Neural cell (in vitro differentiated cells): ENCODE data around the gene TSPAN17.

Source experiments
- CTCF ChIP-seq: fragments of 450-650 bp; IDR thresholded peaks from 2 replicates; pipeline ENCODE4 v1.5.1; 2014; ENCODE audit warnings: antibody characterized with exemption, mild to moderate bottlenecking, moderate library complexity; ENCODE audit not compliant: poor library complexity, severe bottlenecking
- EP300 ChIP-seq: fragments of 450-650 bp; conservative IDR thresholded peaks from 2 replicates; pipeline ENCODE4 v1.6.1; 2014; ENCODE audit warnings: antibody characterized with exemption, mild to moderate bottlenecking, moderate library complexity; ENCODE audit not compliant: poor library complexity, severe bottlenecking
- EZH2 ChIP-seq: fragments of 200-600, 300-800 bp; shearing (Covaris generic), sonication (generic); IDR thresholded peaks from 2 replicates; pipeline ENCODE4 v1.6.1; 2014; ENCODE audit warnings: antibody characterized with exemption, low read length, borderline replicate concordance, mild to moderate bottlenecking; ENCODE audit not compliant: insufficient read depth, poor library complexity, severe bottlenecking
- MXI1 ChIP-seq: fragments of 450-650 bp; conservative IDR thresholded peaks from 2 replicates; pipeline ENCODE4 v1.6.1; 2014; ENCODE audit warnings: antibody characterized with exemption, mild to moderate bottlenecking; ENCODE audit not compliant: poor library complexity, severe bottlenecking
- POLR2AphosphoS5 ChIP-seq: IDR thresholded peaks from 2 replicates; pipeline ENCODE4 v1.6.1; 2012
- RAD21 ChIP-seq: fragments of 450-650 bp; conservative IDR thresholded peaks from 2 replicates; pipeline ENCODE4 v1.6.1; 2014; ENCODE audit warnings: antibody characterized with exemption, mild to moderate bottlenecking, moderate library complexity
- REST ChIP-seq: IDR thresholded peaks from 2 replicates; pipeline ENCODE4 v1.6.1; 2012; ENCODE audit warnings: borderline replicate concordance
- SMC3 ChIP-seq: fragments of 450-650 bp; conservative IDR thresholded peaks from 2 replicates; pipeline ENCODE4 v1.6.1; 2014; ENCODE audit warnings: antibody characterized with exemption, mild to moderate bottlenecking, moderate library complexity; ENCODE audit not compliant: poor library complexity
- TAF1 ChIP-seq: IDR thresholded peaks from 2 replicates; pipeline ENCODE4 v1.6.1; 2012; ENCODE audit warnings: low read depth

- TF ChIP-seq CTCF, result no peak
- no peak for TF ChIP-seq SMC3
- TF ChIP-seq POLR2AphosphoS5, result no peak
- no peak for TF ChIP-seq REST
- TF ChIP-seq EZH2, result no peak
- no peak for TF ChIP-seq MXI1
- no peak for TF ChIP-seq EP300
- no peak for TF ChIP-seq TAF1
- no peak for TF ChIP-seq RAD21
These were observed 6.4 kb downstream of the TSPAN17 start for GRCh38 chr5:176653401-176654385.
